ENCODE results near the gene P2RX7.
"Not testable (repeated sequence)": the region's sequence is repeated elsewhere in the genome, so short reads cannot be mapped to it uniquely, and the experiment has no call there.

P2RX7 gene

DNA sequence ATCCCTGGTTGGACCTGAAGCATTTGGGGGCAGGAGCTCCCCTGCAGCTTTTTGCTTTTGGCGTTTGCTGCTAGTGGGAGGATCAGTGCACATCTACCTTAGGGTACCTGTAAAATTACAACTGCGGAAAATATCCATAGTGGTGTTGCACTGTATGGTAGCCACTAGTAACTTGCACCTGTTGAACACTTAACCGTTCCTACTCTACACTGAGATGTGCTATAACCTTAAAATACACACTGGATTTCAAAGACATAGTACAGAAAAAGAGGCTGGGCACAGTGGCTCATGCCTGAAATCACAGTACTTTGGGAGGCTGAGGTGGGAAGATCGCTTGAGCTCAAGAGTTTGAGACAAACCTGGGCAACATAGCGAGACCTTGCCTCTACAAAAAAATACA, 80.2 kb downstream of the P2RX7 start:
- FAIRE-seq = no peak

- FAIRE-seq = no peak
Observed at GRCh38 chr12:121214166-121214777, 81.6 kb downstream of the P2RX7 start.

DNA sequence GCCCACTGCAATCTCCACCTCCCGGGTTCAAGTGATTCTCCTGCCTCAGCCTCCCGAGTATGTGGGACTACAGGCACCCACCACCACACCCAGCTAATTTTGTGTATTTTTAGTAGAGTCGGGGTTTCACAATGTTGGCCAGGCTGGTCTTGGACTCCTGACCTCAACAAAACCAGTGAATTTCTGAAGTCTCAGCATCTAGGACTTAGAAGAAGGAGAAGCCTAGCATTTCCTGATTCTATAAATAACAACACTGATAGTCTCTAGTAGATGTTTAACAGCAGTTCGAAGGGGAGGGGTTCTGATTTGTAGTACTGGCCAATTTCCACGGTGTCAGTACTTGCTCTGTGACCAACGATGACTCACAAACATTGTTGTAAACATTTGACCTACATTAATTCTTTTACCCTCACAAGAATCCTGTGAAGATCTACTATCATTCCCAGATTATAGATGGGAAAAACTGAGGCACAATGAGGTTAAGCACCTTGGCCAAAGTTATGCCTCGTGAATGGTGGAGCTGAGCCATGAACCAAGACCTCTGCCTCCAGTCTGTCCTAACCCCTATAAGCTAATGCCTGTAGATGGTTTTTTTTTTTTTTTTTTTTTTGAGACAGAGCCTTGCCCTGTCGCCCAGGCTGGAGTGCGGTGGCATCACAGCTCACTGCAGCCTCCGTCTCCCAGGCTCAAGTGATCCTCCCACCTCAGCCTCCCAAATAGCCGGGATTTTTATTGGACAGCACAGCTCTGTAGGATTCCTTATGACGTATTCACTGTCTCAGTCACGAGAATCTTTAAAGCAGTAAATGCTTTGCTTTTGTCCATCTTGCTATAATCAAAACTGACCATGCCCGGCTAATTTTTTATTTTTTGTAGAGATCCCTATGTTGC, 82.4 kb downstream of the P2RX7 start:
- FAIRE-seq = no peak

DNA sequence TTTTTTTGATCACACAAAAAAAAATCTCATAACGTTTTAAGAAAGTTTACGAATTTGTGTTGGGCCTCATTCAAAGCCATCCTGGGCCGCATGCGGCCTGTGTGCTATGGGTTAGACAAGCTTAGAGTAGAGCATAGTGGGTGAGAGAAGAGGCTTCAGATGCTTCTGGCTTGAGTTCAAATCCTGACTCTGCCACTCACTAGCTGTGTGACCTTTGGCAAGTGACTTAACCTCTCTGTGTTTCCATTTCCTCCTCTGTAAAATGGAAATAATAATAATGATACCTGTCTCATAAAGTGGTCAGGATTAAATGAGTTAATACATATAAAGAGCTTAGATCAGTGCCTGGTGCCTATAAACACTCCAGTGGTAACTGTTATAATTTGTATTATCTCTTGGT, 83.4 kb downstream of the P2RX7 start:
- no peak for FAIRE-seq

- no peak for FAIRE-seq
Observed at GRCh38 chr12:121217063-121217462, 84.4 kb downstream of the P2RX7 start.

DNA sequence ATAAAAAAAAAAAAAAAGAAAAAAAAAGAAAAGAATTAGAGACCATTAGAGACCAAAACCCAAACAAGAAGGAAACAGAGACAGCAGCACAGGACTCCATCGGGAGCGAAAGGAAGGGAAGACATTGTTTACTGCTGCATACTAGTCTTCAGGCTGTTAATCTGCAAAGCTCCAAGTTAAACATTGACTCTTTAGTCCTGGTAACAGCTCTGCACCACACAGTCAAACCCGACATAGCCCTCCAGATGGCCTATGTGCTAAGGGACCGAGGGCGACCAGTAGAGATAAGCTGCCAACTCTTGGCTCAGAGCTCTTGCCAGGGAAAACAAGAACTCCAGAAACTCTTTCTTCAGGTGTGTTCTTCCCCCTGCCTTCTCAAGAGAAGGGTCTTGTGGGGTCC, 85.1 kb downstream of the P2RX7 start:
- no peak for FAIRE-seq

- FAIRE-seq = no peak
Observed at GRCh38 chr12:121218588-121219352, 86.1 kb downstream of the P2RX7 start.

GRCh38 chr12:121219353-121219986, 86.8 kb downstream of the P2RX7 start:
- FAIRE-seq = no peak

DNA sequence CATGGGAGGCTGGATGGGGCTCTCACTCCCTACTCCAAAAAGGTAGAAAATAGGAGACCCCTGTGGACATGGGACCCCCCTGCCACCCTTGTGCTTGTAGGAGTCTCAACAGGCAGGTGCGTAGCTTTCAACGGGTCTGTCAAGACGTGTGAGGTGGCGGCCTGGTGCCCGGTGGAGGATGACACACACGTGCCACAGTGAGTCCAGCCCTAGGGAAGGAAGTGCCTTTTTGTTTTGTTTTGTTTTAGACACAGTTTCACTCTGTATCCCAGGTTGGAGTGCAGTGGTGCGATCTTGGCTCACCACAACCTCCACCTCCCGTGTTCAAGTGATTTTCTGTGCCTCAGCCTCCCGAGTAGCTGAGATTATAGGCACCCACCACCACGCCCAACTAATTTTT, 90.2 kb downstream of the P2RX7 start:
- FAIRE-seq = no peak

- no peak for FAIRE-seq
Observed at GRCh38 chr12:121223292-121224285, 90.9 kb downstream of the P2RX7 start.

DNA sequence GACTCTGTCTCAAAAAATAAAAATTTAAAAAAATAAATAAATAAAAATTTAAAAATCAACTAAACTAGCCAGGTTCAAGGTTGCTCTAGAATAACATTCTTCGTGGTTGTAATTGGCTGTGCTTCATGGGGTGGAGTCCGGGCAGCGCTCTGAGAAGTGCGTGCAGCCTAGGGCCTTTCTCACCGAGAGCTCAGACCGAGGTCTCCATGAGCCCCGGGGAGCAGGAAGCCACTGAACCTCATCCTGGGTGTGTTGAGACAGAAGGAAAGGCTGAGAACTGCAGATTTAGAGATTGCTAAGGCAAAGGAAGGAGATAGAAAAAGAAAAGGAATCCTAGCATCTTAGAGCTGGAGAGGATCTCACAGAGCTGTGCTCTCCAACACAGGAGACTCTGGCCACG, 91.9 kb downstream of the P2RX7 start:
- FAIRE-seq = no peak

GRCh38 chr12:121226399-121226798, 93.7 kb downstream of the P2RX7 start:
- no peak for FAIRE-seq

GRCh38 chr12:121226871-121227270, 94.2 kb downstream of the P2RX7 start:
- FAIRE-seq = not testable (repeated sequence)

DNA sequence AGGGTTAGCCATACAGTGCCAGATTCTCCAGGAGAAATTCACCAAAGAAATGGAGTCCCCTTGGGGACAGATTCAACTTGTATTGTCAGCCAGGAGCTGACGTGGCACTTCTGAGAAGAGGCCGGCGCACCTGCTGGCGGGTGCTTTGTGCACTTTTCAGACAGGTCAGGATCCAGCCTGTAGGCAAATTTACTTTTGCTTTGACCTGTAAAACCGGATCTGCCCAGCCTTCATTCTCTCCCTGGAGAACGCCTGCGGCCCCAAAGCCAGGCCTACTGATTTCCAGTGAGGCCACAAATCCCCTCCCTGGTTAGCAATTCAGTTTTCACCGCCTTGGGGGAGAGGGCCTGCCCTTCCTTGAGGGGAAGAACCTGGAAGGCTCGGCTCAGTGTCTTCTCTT, 94.6 kb downstream of the P2RX7 start:
- FAIRE-seq = no peak

GRCh38 chr12:121228919-121229665, 96.4 kb downstream of the P2RX7 start:
- no peak for FAIRE-seq

DNA sequence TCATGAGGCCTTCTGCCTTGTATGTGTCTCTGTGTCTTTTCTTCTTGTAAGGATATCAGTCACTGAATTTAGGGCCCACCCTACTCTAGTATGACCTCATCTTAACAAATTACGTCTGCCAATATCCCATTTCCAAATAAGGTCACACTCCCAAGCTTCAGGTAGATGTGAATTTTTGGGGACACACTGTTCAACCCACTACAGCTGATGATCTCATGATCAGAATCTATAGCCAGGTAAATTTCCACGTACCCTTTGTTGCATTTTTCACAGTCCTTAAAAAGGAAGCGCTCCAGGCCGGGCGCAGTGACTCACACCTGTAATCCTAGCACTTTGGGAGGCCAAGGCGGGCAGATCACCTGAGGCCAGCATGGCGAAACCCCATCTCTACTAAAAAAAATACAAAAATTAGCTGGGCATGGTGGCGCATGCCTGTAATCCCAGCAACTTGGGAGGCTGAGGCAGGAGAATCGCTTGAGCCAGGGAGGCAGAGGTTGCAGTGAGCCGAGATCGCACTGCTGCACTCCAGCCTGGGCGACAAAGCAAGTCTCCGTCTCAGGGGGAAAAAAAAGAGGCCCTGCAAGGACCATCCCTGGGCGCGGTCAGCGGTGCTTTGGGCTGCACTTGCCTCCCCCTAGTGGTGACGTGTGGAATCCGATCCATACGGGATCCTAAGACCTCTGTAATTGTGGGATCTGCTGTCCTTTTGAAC, 97.3 kb downstream of the P2RX7 start:
- FAIRE-seq = not testable (repeated sequence)

GRCh38 chr12:121230538-121230907, 97.8 kb downstream of the P2RX7 start:
- FAIRE-seq = no peak

DNA sequence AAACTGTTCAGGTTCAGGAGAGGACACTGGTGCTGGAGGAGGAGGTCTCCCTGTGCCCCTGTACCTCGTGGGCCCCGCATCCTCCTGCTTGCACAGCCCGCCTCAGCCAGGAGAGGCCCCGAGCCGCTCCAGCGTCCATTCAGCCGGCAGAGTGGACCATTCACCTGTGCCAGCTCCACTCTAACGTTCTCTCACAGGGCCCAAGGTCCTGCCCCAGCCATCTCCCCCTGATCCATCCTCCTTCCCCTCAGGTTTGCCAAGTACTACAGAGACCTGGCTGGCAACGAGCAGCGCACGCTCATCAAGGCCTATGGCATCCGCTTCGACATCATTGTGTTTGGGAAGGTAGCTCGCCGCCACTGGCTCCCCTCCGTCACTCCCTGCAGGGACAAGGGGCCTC, 99.5 kb downstream of the P2RX7 start:
- no peak for FAIRE-seq

DNA sequence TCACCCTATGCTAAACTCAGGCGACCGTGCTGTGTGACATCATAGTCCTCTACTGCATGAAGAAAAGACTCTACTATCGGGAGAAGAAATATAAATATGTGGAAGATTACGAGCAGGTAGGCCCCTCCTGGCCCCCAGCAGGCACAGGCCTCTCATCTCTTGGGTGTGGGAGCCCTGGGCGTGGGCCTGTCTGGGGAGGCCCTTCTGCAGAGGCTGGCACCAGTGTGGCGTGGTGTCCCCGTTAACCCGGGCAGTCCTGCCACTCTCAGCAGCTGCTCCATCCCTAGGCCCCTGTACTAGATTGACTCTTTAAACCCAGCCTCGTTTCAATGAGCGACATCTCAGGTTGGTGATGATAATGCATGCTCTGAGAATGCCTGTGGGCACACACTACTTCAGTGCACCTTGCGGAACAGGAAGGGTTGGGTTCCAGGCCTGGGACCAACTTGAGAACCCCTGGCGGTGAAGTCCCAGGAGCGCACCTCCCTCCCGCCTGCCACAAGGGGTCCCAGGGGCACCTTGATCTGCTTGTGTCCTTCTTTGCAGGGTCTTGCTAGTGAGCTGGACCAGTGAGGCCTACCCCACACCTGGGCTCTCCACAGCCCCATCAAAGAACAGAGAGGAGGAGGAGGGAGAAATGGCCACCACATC, 100.4 kb downstream of the P2RX7 start:
- FAIRE-seq = no peak

DNA sequence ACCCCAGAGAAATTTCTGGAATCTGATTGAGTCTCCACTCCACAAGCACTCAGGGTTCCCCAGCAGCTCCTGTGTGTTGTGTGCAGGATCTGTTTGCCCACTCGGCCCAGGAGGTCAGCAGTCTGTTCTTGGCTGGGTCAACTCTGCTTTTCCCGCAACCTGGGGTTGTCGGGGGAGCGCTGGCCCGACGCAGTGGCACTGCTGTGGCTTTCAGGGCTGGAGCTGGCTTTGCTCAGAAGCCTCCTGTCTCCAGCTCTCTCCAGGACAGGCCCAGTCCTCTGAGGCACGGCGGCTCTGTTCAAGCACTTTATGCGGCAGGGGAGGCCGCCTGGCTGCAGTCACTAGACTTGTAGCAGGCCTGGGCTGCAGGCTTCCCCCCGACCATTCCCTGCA, 100.9 kb downstream of the P2RX7 start:
- FAIRE-seq = no peak
